MCF 10A (cell line): ENCODE results near the gene IPPK. TPM values are rescaled to one million over a fixed set of nuclear protein-coding genes. Genes with fewer than 3 reads are reported as not detected.

Source experiments
- BruUV-seq: library from RNA; stranded (reverse); fragments of 400-500 nt; replicated peaks from 2 replicates; lab custom pipeline; 2021; lab: Mats Ljungman, UMichigan
- CTCF ChIA-PET: fragments of 300-600 bp; sonication (Branson Sonifier 250); formaldehyde crosslinking; extraction: SDS; loops from one replicate; lab custom pipeline; 2021; ENCODE audit warnings: antibody characterized with exemption, inconsistent platforms; lab: Yijun Ruan, JAX
- POLR2A ChIA-PET: fragments of 300-600, 350-650 bp; sonication (Branson Sonifier 250); formaldehyde crosslinking; extraction: SDS; loops from one replicate; lab custom pipeline; 2020; ENCODE audit warnings: antibody characterized with exemption, inconsistent platforms; lab: Yijun Ruan, JAX
- DNase-seq: peaks from one replicate; pipeline ENCODE4 v3.0.0-alpha.2; 2018; ENCODE audit not compliant: unreplicated experiment
- H3K27ac Mint-ChIP-seq: one replicate; pipeline ENCODE4 v1.8.0; 2022; ENCODE audit warnings: mild to moderate bottlenecking, low read depth, mixed read lengths; ENCODE audit not compliant: unreplicated experiment
- H3K27me3 Mint-ChIP-seq: one replicate; pipeline ENCODE4 v1.8.0; 2022; ENCODE audit warnings: mixed read lengths; ENCODE audit not compliant: insufficient read depth, unreplicated experiment
- H3K36me3 Mint-ChIP-seq: one replicate; pipeline ENCODE4 v1.8.0; 2022; ENCODE audit warnings: mild to moderate bottlenecking, moderate library complexity, mixed read lengths; ENCODE audit not compliant: insufficient read depth, unreplicated experiment
- H3K4me1 Mint-ChIP-seq: one replicate; pipeline ENCODE4 v1.8.0; 2022; ENCODE audit warnings: mixed read lengths; ENCODE audit not compliant: insufficient read depth, unreplicated experiment
- H3K4me3 Mint-ChIP-seq: one replicate; pipeline ENCODE4 v1.8.0; 2022; ENCODE audit warnings: mild to moderate bottlenecking, moderate library complexity, mixed read lengths; ENCODE audit not compliant: unreplicated experiment
- H3K9me3 Mint-ChIP-seq: one replicate; pipeline ENCODE4 v1.8.0; 2022; ENCODE audit warnings: mixed read lengths; ENCODE audit not compliant: unreplicated experiment
- CTCF ChIP-seq: fragments of 200-600 bp; IDR thresholded peaks from one replicate; pipeline ENCODE4 v1.8.0; 2022; ENCODE audit warnings: antibody characterized with exemption, mild to moderate bottlenecking; ENCODE audit not compliant: unreplicated experiment
- intact Hi-C: fragments of 100-400 bp; cut with micrococcal nuclease; formaldehyde crosslinking; loops from 2 replicates; pipeline ENCODE4 v1.14.1; 2022
- total RNA-seq: library from RNA; stranded (reverse); gene quantifications from 2 replicates; pipeline ENCODE4 v1.2.3, GENCODE V29; 2022

The IPPK gene
- total RNA-seq, 1 experiment from 2014 or later, result 16.6 TPM

- no peaks in the 10 kb centered on the region for H3K9me3 Mint-ChIP-seq
- no peak overlapping the region for H3K4me3 Mint-ChIP-seq
- no peaks in the 10 kb centered on the region for H3K27me3 Mint-ChIP-seq
- CTCF ChIA-PET, result no interaction called here
- no TSS peak for BruUV-seq
- H3K4me1 Mint-ChIP-seq, result no peaks in the 10 kb centered on the region
- TF ChIP-seq CTCF, result no peak
- POLR2A ChIA-PET, result no interaction called here
- intact Hi-C loops, result loop anchor here (10.0 kb wide), 1 partner anchor 503 kb away; no protein-coding TSS in a partner anchor
- DNase-seq, result no peak
- peaks cover 97% of the 10 kb centered on the region for H3K36me3 Mint-ChIP-seq
- H3K27ac Mint-ChIP-seq, result no peak overlapping the region
These were observed 32.6 kb downstream of the IPPK start for GRCh38 chr9:92637326-92637725.

- Mint-ChIP-seq H3K4me1 (no peaks in the 10 kb centered on the region), H3K27ac (no peak overlapping the region), H3K36me3 (peaks cover 97% of the 10 kb centered on the region), H3K4me3 (no peak overlapping the region), H3K9me3 (no peaks in the 10 kb centered on the region), H3K27me3 (no peaks in the 10 kb centered on the region)
- intact Hi-C loops, result loop anchor here (10.0 kb wide), 1 partner anchor 502 kb away; no protein-coding TSS in a partner anchor
- ChIA-PET CTCF (interaction anchor here (0.7 to 4.0 kb wide), 3 partner anchors 23 to 1408 kb away, joined by 3 to 46 read pairs (median 4); partner anchors contain the start of gene CENPP), POLR2A (interaction anchor here (0.7 kb wide), 1 partner anchor 117 kb away, joined by 3 read pairs; no protein-coding TSS in a partner anchor)
- no TSS peak for BruUV-seq
- DNase-seq, result no peak
- TF ChIP-seq CTCF, result peak; percentile 4
These were observed 33.3 kb downstream of the IPPK start for GRCh38 chr9:92636627-92637026.

GRCh38 chr9:92635760-92636159, 34.2 kb downstream of the IPPK start:
- POLR2A ChIA-PET, result interaction anchor here (1.1 kb wide), 1 partner anchor 308 kb away, joined by 4 read pairs; no protein-coding TSS in a partner anchor
- no peak for DNase-seq
- no peak overlapping the region for H3K27ac Mint-ChIP-seq
- H3K36me3 Mint-ChIP-seq, result peaks cover 97% of the 10 kb centered on the region
- intact Hi-C loops, result loop anchor here (10.0 kb wide), 1 partner anchor 501 kb away; no protein-coding TSS in a partner anchor
- H3K27me3 Mint-ChIP-seq, result no peaks in the 10 kb centered on the region
- no peak for TF ChIP-seq CTCF
- no TSS peak for BruUV-seq
- no peaks in the 10 kb centered on the region for H3K4me1 Mint-ChIP-seq
- CTCF ChIA-PET, result interaction anchor here (0.7 to 4.0 kb wide), 9 partner anchors 8 to 309 kb away, joined by 3 to 46 read pairs (median 5); partner anchors contain the start of gene CENPP
- no peaks in the 10 kb centered on the region for H3K9me3 Mint-ChIP-seq
- H3K4me3 Mint-ChIP-seq, result no peak overlapping the region

- intact Hi-C loops, result loop anchor here (1.0 to 10.0 kb wide), 5 partner anchors 133 to 500 kb away; no protein-coding TSS in a partner anchor
- TF ChIP-seq CTCF, result peak; percentile 90
- no TSS peak for BruUV-seq
- peak; percentile 67 for DNase-seq
- Mint-ChIP-seq H3K36me3 (peaks cover 98% of the 10 kb centered on the region), H3K27ac (no peak overlapping the region), H3K4me3 (no peak overlapping the region), H3K4me1 (no peaks in the 10 kb centered on the region), H3K9me3 (peaks cover 2% of the 10 kb centered on the region), H3K27me3 (no peaks in the 10 kb centered on the region)
- POLR2A ChIA-PET, result interaction anchor here (0.6 to 1.5 kb wide), 5 partner anchors 19 to 307 kb away, joined by 3 to 4 read pairs (median 3); partner anchors contain the start of gene IPPK
- CTCF ChIA-PET, result interaction anchor here (0.5 to 4.0 kb wide), 32 partner anchors 9 to 1269 kb away, joined by 3 to 46 read pairs (median 3); partner anchors contain the start of gene CENPP
These were observed 35.0 kb downstream of the IPPK start for GRCh38 chr9:92634712-92635605.
